ENCODE results near the gene LRRC25. TPM values are rescaled to one million over a fixed set of nuclear protein-coding genes. Genes with fewer than 3 reads are reported as not detected.

LRRC25 gene
- total and polyA plus RNA-seq, 2 donors (not counting 1 experiment from before 2014, with no cell fraction given): 0.10 to 1.2 TPM

GRCh38 chr19:18435842-18436670, 38.6 kb upstream of the LRRC25 start:
- Histone ChIP-seq H3K36me3 (ENCODE audit: control insufficient read depth, insufficient read depth, low read length) (peaks cover 15% of the 10 kb centered on the region), H3K4me3 (replicated peaks in 1 of 4; ENCODE audit: control extremely low read depth in 1 of 4, insufficient read depth in 1 of 4, low read depth in 3 of 4, low read length in 4 of 4) (no peak overlapping the region), H3K27ac (ENCODE audit: insufficient read depth, low read length) (no peak overlapping the region), H3K79me2 (ENCODE audit: control insufficient read depth, insufficient read depth, low read length) (no peaks in the 10 kb centered on the region), H4K20me1 (ENCODE audit: control insufficient read depth, extremely low read depth, insufficient read depth, low read length) (no peaks in the 10 kb centered on the region), H2AFZ (ENCODE audit: low read length) (no peak overlapping the region), H3K4me2 (ENCODE audit: extremely low read depth, insufficient read depth, low read length) (no peak overlapping the region), H3K27me3 (ENCODE audit: control insufficient read depth, insufficient read depth, low read length) (no peaks in the 10 kb centered on the region), H3K9me3 (ENCODE audit: control insufficient read depth, insufficient read depth, low read depth, low read length) (no peaks in the 10 kb centered on the region), H3K4me1 (ENCODE audit: control insufficient read depth, extremely low read depth, insufficient read depth, low read length) (peaks cover 12% of the 10 kb centered on the region), H3K9ac (ENCODE audit: insufficient read depth, low read length) (no peak overlapping the region)
- DNase-seq (ENCODE audit: low read depth in 2 of 2): no peak
- TF ChIP-seq EZH2 (IDR thresholded peaks at IDR 0.05; ENCODE audit: low read length, missing control alignments): no peak
- TF ChIP-seq, protein P1, sequence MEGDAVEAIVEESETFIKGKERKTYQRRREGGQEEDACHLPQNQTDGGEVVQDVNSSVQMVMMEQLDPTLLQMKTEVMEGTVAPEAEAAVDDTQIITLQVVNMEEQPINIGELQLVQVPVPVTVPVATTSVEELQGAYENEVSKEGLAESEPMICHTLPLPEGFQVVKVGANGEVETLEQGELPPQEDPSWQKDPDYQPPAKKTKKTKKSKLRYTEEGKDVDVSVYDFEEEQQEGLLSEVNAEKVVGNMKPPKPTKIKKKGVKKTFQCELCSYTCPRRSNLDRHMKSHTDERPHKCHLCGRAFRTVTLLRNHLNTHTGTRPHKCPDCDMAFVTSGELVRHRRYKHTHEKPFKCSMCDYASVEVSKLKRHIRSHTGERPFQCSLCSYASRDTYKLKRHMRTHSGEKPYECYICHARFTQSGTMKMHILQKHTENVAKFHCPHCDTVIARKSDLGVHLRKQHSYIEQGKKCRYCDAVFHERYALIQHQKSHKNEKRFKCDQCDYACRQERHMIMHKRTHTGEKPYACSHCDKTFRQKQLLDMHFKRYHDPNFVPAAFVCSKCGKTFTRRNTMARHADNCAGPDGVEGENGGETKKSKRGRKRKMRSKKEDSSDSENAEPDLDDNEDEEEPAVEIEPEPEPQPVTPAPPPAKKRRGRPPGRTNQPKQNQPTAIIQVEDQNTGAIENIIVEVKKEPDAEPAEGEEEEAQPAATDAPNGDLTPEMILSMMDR (conservative IDR thresholded peaks at IDR 0.05 in 1 of 2, IDR thresholded peaks at IDR 0.05 in 1 of 2; ENCODE audit: low read depth in 1 of 2, low read length in 2 of 2): no peak

DNA sequence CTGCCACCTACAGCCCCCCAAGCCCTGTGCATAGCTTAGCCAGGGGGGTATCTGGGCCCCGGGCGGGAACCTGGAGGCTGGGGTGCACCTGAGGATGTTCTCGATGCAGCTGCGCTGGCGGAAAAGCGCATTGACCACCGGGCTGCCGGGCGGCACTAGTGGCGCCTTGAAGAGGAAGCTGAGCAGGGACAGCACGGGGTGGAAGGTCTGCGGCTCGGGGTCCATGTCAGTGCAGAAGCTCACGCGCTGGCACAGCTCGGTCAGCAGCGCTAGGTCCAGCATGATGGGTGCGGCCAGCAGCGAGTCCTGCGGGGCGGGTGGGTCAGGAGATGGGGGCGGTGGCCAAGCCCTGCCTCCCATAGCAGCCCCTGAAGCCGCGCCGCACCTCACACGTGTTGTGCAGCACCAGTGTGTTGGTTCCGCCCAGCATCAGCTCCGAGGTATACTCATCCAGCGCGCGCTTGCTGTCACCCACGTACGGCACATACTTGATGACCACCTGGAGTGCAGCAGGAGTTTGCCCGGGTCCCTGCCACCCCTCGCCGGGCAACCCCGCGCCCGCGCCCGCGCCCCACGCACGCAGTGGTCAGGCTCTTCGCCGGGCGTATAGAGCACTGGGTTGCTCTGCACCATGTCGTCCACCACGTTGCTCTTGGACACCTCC, 37.9 kb upstream of the LRRC25 start:
- Histone ChIP-seq H3K27me3 (ENCODE audit: control insufficient read depth, insufficient read depth, low read length) (no peaks in the 10 kb centered on the region), H3K27ac (ENCODE audit: insufficient read depth, low read length) (no peak overlapping the region), H3K36me3 (ENCODE audit: control insufficient read depth, insufficient read depth, low read length) (peaks cover 18% of the 10 kb centered on the region), H3K4me3 (replicated peaks in 1 of 4; ENCODE audit: control extremely low read depth in 1 of 4, insufficient read depth in 1 of 4, low read depth in 3 of 4, low read length in 4 of 4) (no peak overlapping the region), H4K20me1 (ENCODE audit: control insufficient read depth, extremely low read depth, insufficient read depth, low read length) (no peaks in the 10 kb centered on the region), H3K4me1 (ENCODE audit: control insufficient read depth, extremely low read depth, insufficient read depth, low read length) (peaks cover 12% of the 10 kb centered on the region), H2AFZ (ENCODE audit: low read length) (no peak overlapping the region), H3K9ac (ENCODE audit: insufficient read depth, low read length) (no peak overlapping the region), H3K79me2 (ENCODE audit: control insufficient read depth, insufficient read depth, low read length) (no peaks in the 10 kb centered on the region), H3K4me2 (ENCODE audit: extremely low read depth, insufficient read depth, low read length) (no peak overlapping the region), H3K9me3 (ENCODE audit: control insufficient read depth, insufficient read depth, low read depth, low read length) (no peaks in the 10 kb centered on the region)
- no peak for TF ChIP-seq EZH2 (IDR thresholded peaks at IDR 0.05; ENCODE audit: low read length, missing control alignments)
- TF ChIP-seq, protein P1 (conservative IDR thresholded peaks at IDR 0.05 in 1 of 2, IDR thresholded peaks at IDR 0.05 in 1 of 2; ENCODE audit: low read depth in 1 of 2, low read length in 2 of 2): no peak
- no peak for DNase-seq (ENCODE audit: low read depth in 2 of 2)

- H3K9ac ChIP-seq (ENCODE audit: insufficient read depth, low read length): no peak overlapping the region
Measured at GRCh38 chr19:18434411-18435175, 37.2 kb upstream of the LRRC25 start.

More at GRCh38 chr19:18434411-18435175, 37.2 kb upstream of the LRRC25 start:
- TF ChIP-seq, protein P1 (conservative IDR thresholded peaks at IDR 0.05 in 1 of 2, IDR thresholded peaks at IDR 0.05 in 1 of 2; ENCODE audit: low read depth in 1 of 2, low read length in 2 of 2): no peak
- no peak for TF ChIP-seq EZH2 (IDR thresholded peaks at IDR 0.05; ENCODE audit: low read length, missing control alignments)
- peaks cover 3% of the 10 kb centered on the region for H3K79me2 ChIP-seq (ENCODE audit: control insufficient read depth, insufficient read depth, low read length)
- peaks cover 13% of the 10 kb centered on the region for H3K4me1 ChIP-seq (ENCODE audit: control insufficient read depth, extremely low read depth, insufficient read depth, low read length)
- H3K36me3 ChIP-seq (ENCODE audit: control insufficient read depth, insufficient read depth, low read length): peaks cover 18% of the 10 kb centered on the region
- no peaks in the 10 kb centered on the region for H3K9me3 ChIP-seq (ENCODE audit: control insufficient read depth, insufficient read depth, low read depth, low read length)
- H3K4me3 ChIP-seq (replicated peaks in 1 of 4; ENCODE audit: control extremely low read depth in 1 of 4, insufficient read depth in 1 of 4, low read depth in 3 of 4, low read length in 4 of 4): peak overlapping the region in 1 of 4 experiments; percentile 28
- no peak for DNase-seq (ENCODE audit: low read depth in 2 of 2)
- H3K27ac ChIP-seq (ENCODE audit: insufficient read depth, low read length): no peak overlapping the region
- H3K27me3 ChIP-seq (ENCODE audit: control insufficient read depth, insufficient read depth, low read length): no peaks in the 10 kb centered on the region
- H4K20me1 ChIP-seq (ENCODE audit: control insufficient read depth, extremely low read depth, insufficient read depth, low read length): no peaks in the 10 kb centered on the region
- H2AFZ ChIP-seq (ENCODE audit: low read length): no peak overlapping the region
- no peak overlapping the region for H3K4me2 ChIP-seq (ENCODE audit: extremely low read depth, insufficient read depth, low read length)
